Endothelial cell (in vitro differentiated cells): ENCODE measurements around the gene LMAN2L. TPM values are rescaled to one million over a fixed set of nuclear protein-coding genes. Genes with fewer than 3 reads are reported as not detected.

ENCODE experiments used
- DNase-seq: peaks from one replicate; pipeline ENCODE4 v3.0.0; 2021; ENCODE audit warnings: low spot score
- H3K27ac Mint-ChIP-seq: one replicate; pipeline ENCODE4 v1.8.0; 2021; ENCODE audit warnings: mixed read lengths, inconsistent platforms; ENCODE audit not compliant: unreplicated experiment
- H3K27me3 Mint-ChIP-seq: one replicate; pipeline ENCODE4 v1.8.0; 2021; ENCODE audit warnings: mild to moderate bottlenecking, moderate library complexity, mixed read lengths, inconsistent platforms; ENCODE audit not compliant: unreplicated experiment
- H3K36me3 Mint-ChIP-seq: one replicate; pipeline ENCODE4 v1.8.0; 2021; ENCODE audit warnings: mild to moderate bottlenecking, low read depth, mixed read lengths, inconsistent platforms; ENCODE audit not compliant: unreplicated experiment
- H3K4me1 Mint-ChIP-seq: one replicate; pipeline ENCODE4 v1.8.0; 2021; ENCODE audit warnings: mild to moderate bottlenecking, mixed read lengths, inconsistent platforms; ENCODE audit not compliant: unreplicated experiment
- H3K4me3 Mint-ChIP-seq: one replicate; pipeline ENCODE4 v1.8.0; 2021; ENCODE audit warnings: mild to moderate bottlenecking, mixed read lengths, inconsistent platforms; ENCODE audit not compliant: unreplicated experiment
- H3K9me3 Mint-ChIP-seq: one replicate; pipeline ENCODE4 v1.8.0; 2021; ENCODE audit warnings: mixed read lengths, inconsistent platforms; ENCODE audit not compliant: unreplicated experiment
- total RNA-seq: library from RNA; stranded (reverse); fragmentation: NEBNext Ultra II Directional; extraction: Animal tissue kit (Norgen Biotek cat#: 25700); gene quantifications from one replicate; pipeline ENCODE4 v1.2.1, GENCODE V29; 2021; ENCODE audit not compliant: unreplicated experiment
- TF ChIP-seq, protein P1 (sequence below): fragments of 200-600 bp; sonication (generic); IDR thresholded peaks from one replicate; pipeline ENCODE4 v1.5.0; 2021; ENCODE audit warnings: antibody characterized with exemption; ENCODE audit not compliant: unreplicated experiment

Gene LMAN2L
- total RNA-seq, 1 donor from 2014 or later: 19.4 TPM

GRCh38 chr2:96770442-96771202 lies 30.8 kb upstream of the LMAN2L start:
- no peak overlapping the region for H3K27ac Mint-ChIP-seq
- DNase-seq: no peak
- peaks cover 2% of the 10 kb centered on the region for H3K27me3 Mint-ChIP-seq
- no peak overlapping the region for H3K4me3 Mint-ChIP-seq
- no peaks in the 10 kb centered on the region for H3K9me3 Mint-ChIP-seq
- H3K4me1 Mint-ChIP-seq: peaks cover 2% of the 10 kb centered on the region
- H3K36me3 Mint-ChIP-seq: no peaks in the 10 kb centered on the region
- TF ChIP-seq, protein P1, sequence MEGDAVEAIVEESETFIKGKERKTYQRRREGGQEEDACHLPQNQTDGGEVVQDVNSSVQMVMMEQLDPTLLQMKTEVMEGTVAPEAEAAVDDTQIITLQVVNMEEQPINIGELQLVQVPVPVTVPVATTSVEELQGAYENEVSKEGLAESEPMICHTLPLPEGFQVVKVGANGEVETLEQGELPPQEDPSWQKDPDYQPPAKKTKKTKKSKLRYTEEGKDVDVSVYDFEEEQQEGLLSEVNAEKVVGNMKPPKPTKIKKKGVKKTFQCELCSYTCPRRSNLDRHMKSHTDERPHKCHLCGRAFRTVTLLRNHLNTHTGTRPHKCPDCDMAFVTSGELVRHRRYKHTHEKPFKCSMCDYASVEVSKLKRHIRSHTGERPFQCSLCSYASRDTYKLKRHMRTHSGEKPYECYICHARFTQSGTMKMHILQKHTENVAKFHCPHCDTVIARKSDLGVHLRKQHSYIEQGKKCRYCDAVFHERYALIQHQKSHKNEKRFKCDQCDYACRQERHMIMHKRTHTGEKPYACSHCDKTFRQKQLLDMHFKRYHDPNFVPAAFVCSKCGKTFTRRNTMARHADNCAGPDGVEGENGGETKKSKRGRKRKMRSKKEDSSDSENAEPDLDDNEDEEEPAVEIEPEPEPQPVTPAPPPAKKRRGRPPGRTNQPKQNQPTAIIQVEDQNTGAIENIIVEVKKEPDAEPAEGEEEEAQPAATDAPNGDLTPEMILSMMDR: no peak

DNA sequence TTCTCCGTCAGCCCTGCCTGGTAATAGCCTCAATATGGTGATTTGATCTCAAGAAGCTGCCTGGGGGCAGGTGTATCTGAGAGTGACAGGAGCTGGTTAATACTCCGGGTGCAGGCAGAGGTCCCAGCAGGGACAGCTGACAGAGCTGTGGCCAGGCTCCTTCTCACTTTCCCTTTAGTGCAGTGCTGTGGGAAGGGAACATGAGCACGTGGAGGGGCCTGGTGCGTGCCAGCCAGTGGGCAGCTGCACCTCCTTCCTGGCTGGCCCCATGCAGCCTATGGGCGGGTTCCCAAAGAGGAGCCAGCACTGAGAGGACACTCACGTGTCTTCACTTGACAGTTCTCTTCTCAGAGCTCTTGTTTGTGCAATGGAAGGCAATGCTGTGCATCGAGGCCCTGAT lies 29.9 kb upstream of the LMAN2L start:
- Mint-ChIP-seq H3K9me3 (no peaks in the 10 kb centered on the region), H3K36me3 (no peaks in the 10 kb centered on the region), H3K4me3 (no peak overlapping the region), H3K4me1 (peaks cover 2% of the 10 kb centered on the region), H3K27ac (no peak overlapping the region), H3K27me3 (peaks cover 2% of the 10 kb centered on the region)
- DNase-seq: no peak
- TF ChIP-seq, protein P1: no peak

DNA sequence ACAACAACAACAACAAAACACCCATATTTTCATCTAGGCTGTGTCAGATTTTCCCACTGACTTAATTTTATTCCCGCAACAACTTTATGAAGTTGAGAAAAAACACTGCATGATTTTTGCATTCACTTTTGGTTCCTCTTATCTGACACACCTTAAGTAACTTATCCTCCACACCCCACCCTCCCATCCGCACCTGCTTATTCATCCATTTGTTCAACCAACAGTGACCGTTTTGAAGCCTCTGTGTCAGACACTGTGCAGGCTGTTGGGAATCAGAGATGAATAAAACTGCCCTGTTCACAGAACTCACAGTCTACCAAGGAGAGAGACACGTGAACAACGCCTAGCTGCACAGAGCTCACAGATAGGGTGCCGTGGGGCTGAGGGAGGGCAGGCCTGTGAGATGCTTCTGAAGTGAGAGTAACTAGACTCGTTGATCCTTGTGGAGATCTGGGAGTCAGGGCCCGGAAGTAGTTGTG lies 28.3 kb upstream of the LMAN2L start:
- Mint-ChIP-seq H3K4me3 (no peak overlapping the region), H3K4me1 (peaks cover 8% of the 10 kb centered on the region), H3K27me3 (peaks cover 2% of the 10 kb centered on the region), H3K9me3 (no peaks in the 10 kb centered on the region), H3K27ac (no peak overlapping the region), H3K36me3 (no peaks in the 10 kb centered on the region)
- DNase-seq: no peak
- TF ChIP-seq, protein P1: no peak

- Mint-ChIP-seq H3K9me3 (no peaks in the 10 kb centered on the region), H3K4me1 (peaks cover 13% of the 10 kb centered on the region), H3K27me3 (peaks cover 2% of the 10 kb centered on the region), H3K27ac (no peak overlapping the region), H3K4me3 (no peak overlapping the region), H3K36me3 (no peaks in the 10 kb centered on the region)
- DNase-seq: no peak
- TF ChIP-seq, protein P1: no peak
Measured at GRCh38 chr2:96767135-96767871, 27.4 kb upstream of the LMAN2L start.

DNA sequence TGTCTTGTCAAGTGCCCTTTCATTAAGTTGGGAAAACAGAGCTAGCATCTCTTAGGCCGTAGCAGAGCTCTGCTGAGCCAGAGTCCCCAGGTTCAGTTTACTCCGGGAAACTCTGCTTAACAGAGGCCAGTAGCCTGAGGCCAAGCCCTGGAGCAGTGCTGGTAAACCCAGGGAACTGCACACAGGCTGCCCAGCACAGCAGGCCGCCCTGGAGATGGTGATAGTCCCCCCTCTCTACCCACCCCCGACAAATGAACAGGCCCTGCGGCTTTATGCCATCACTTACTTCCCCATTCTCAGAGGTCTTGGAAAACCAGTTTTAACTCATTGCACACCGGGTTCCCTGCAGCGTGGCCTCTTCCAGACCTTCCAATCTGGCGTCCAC lies 24.4 kb upstream of the LMAN2L start:
- H3K27ac Mint-ChIP-seq: no peak overlapping the region

More for the DNA sequence above, 24.4 kb upstream of the LMAN2L start:
- Mint-ChIP-seq H3K4me1 (peaks cover 15% of the 10 kb centered on the region), H3K9me3 (no peaks in the 10 kb centered on the region), H3K4me3 (no peak overlapping the region), H3K27me3 (peaks cover 2% of the 10 kb centered on the region), H3K36me3 (no peaks in the 10 kb centered on the region)
- TF ChIP-seq, protein P1: no peak
- no peak for DNase-seq
